HFFc6 (cell line): Measurements from ENCODE around the gene TRPT1. TPM values are rescaled to one million over a fixed set of nuclear protein-coding genes. Genes with fewer than 3 reads are reported as not detected.

Source experiments
- DNase-seq: peaks from one replicate; pipeline ENCODE4 v3.0.0-alpha.2; 2018
- H3K27ac Mint-ChIP-seq: 2 replicates; pipeline ENCODE4 v1.8.0; 2020; ENCODE audit warnings: mild to moderate bottlenecking, mixed read lengths
- H3K27me3 Mint-ChIP-seq: 2 replicates; pipeline ENCODE4 v1.8.0; 2021; ENCODE audit warnings: mild to moderate bottlenecking, moderate library complexity, mixed read lengths; ENCODE audit not compliant: insufficient read depth
- H3K36me3 Mint-ChIP-seq: 2 replicates; pipeline ENCODE4 v1.8.0; 2021; ENCODE audit warnings: low read depth, mixed read lengths
- H3K4me1 Mint-ChIP-seq: 2 replicates; pipeline ENCODE4 v1.8.0; 2020; ENCODE audit warnings: low read depth, mixed read lengths
- H3K4me3 Mint-ChIP-seq: 2 replicates; pipeline ENCODE4 v1.8.0; 2020; ENCODE audit warnings: mild to moderate bottlenecking, moderate library complexity, mixed read lengths
- H3K9me3 Mint-ChIP-seq: 2 replicates; pipeline ENCODE4 v1.8.0; 2020; ENCODE audit warnings: mild to moderate bottlenecking, mixed read lengths
- total RNA-seq, 6 experiments: library from RNA; stranded (reverse); fragmentation: NEBNext Ultra II Directional; extraction: Animal tissue kit (Norgen Biotek cat#: 25700); gene quantifications; 2 replicates in 1 of 6; 3 replicates in 5 of 6; pipeline ENCODE4 v1.2.3, GENCODE V29; 2021
- TF ChIP-seq, protein P1 (sequence below): fragments of 200-600 bp; sonication (generic); IDR thresholded peaks from 2 replicates; pipeline ENCODE4 v1.5.0; 2021; ENCODE audit warnings: antibody characterized with exemption, mild to moderate bottlenecking

Gene TRPT1
- total RNA-seq, 6 experiments from 2014 or later: 32.6 to 41.1 (median 39.7) TPM

DNA sequence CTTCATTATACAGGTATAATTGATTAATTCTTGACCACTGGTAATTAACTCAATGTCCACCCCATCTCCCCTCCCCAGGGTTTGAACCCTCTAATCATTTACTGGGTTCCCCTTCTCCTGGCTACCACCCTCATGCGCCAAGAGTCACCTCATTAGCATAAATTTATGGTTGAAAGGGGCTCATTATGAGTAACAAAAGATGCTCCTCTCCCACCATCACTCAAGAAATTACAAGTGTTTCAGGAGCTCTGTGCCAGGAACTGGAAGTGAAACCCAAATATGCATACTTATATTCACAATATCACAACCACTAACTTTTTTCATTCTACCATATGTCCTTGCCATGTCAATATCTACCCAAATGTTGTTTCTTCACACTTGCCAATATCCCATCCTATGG is 47.8 kb downstream of the TRPT1 start:
- no peak for DNase-seq
- H3K27me3 Mint-ChIP-seq: peaks cover 2% of the 10 kb centered on the region; the same call in 1 of the 2 replicates
- peaks cover 14% of the 10 kb centered on the region for H3K9me3 Mint-ChIP-seq
- TF ChIP-seq, protein P1, sequence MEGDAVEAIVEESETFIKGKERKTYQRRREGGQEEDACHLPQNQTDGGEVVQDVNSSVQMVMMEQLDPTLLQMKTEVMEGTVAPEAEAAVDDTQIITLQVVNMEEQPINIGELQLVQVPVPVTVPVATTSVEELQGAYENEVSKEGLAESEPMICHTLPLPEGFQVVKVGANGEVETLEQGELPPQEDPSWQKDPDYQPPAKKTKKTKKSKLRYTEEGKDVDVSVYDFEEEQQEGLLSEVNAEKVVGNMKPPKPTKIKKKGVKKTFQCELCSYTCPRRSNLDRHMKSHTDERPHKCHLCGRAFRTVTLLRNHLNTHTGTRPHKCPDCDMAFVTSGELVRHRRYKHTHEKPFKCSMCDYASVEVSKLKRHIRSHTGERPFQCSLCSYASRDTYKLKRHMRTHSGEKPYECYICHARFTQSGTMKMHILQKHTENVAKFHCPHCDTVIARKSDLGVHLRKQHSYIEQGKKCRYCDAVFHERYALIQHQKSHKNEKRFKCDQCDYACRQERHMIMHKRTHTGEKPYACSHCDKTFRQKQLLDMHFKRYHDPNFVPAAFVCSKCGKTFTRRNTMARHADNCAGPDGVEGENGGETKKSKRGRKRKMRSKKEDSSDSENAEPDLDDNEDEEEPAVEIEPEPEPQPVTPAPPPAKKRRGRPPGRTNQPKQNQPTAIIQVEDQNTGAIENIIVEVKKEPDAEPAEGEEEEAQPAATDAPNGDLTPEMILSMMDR: no peak
- no peak overlapping the region for H3K27ac Mint-ChIP-seq
- H3K4me1 Mint-ChIP-seq: peaks cover 24% of the 10 kb centered on the region
- H3K36me3 Mint-ChIP-seq: peaks cover 28% of the 10 kb centered on the region
- no peak overlapping the region for H3K4me3 Mint-ChIP-seq

DNA sequence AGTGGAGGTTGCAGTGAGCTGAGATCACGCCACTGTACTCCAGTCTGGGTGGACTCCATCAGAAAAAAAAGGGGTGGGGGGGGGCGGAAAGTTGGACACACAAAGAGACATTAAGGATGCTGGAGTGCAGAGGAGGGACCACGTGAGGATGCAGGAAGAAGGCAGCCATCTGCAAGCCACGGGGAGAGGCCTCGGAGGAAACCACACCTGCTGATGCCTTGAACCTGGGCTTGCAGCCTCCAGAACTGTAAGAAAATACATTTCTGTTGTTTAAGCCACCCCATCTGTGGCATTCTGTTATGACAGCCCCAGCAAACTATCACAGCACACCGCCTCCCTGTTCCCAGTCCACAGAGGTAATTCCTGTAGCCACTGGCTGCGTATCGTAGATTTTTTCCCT is 49.2 kb downstream of the TRPT1 start:
- H3K27me3 Mint-ChIP-seq: peaks cover 2% of the 10 kb centered on the region; the same call in 1 of the 2 replicates
- TF ChIP-seq, protein P1: no peak
- no peak overlapping the region for H3K27ac Mint-ChIP-seq
- H3K9me3 Mint-ChIP-seq: peaks cover 14% of the 10 kb centered on the region
- DNase-seq: no peak
- H3K36me3 Mint-ChIP-seq: peaks cover 28% of the 10 kb centered on the region
- no peak overlapping the region for H3K4me3 Mint-ChIP-seq
- peaks cover 13% of the 10 kb centered on the region for H3K4me1 Mint-ChIP-seq

Other genes starting within 250 kb of the TRPT1 start
- 10 to 100 TPM; 84.4 to 98.2 (median 90.9) TPM for gene OTUB1, start 239.7 kb downstream of the TRPT1 start, total RNA-seq
- under 1 TPM in 5 of 6 experiments, not detected in 1; 0.07 to 0.38 (median 0.30) TPM for gene FLRT1, start 190.3 kb downstream of the TRPT1 start, total RNA-seq
- gene MACROD1, start 60.1 kb downstream of the TRPT1 start, total RNA-seq: 10 to 100 TPM; 11.8 to 17.0 (median 13.1) TPM
- 100 to 1,000 TPM; 203 to 259 (median 210) TPM for gene STIP1, start 40.0 kb downstream of the TRPT1 start, total RNA-seq
- 1 to 10 TPM; 1.2 to 2.8 (median 1.7) TPM for gene FERMT3, start 19.5 kb downstream of the TRPT1 start, total RNA-seq
- 10 to 100 TPM; 46.6 to 57.7 (median 53.7) TPM for gene NUDT22, start 88 bp upstream of the TRPT1 start, total RNA-seq
- gene DNAJC4, start 4.4 kb upstream of the TRPT1 start, total RNA-seq: 10 to 100 TPM; 21.7 to 29.5 (median 23.2) TPM
- 10 to 100 TPM; 65.1 to 80.6 (median 71.2) TPM for gene VEGFB, start 8.4 kb upstream of the TRPT1 start, total RNA-seq
- 10 to 100 TPM; 54.1 to 95.6 (median 73.1) TPM for gene FKBP2, start 14.9 kb upstream of the TRPT1 start, total RNA-seq
- gene PPP1R14B, start 20.8 kb upstream of the TRPT1 start, total RNA-seq: 100 to 1,000 TPM; 386 to 478 (median 429) TPM
- 10 to 100 TPM; 48.1 to 58.0 (median 51.8) TPM for gene PLCB3, start 25.3 kb upstream of the TRPT1 start, total RNA-seq
- 10 to 100 TPM; 65.9 to 75.0 (median 68.8) TPM for gene BAD, start 58.5 kb upstream of the TRPT1 start, total RNA-seq
- gene GPR137, start 59.7 kb upstream of the TRPT1 start, total RNA-seq: 10 to 100 TPM; 27.9 to 42.1 (median 34.7) TPM
- under 1 TPM in 1 of 6 experiments, not detected in 5; 0.14 TPM for gene KCNK4, start 65.1 kb upstream of the TRPT1 start, total RNA-seq
- under 1 TPM in 1 of 6 experiments, not detected in 5; 0.31 TPM for gene CATSPERZ, start 74.2 kb upstream of the TRPT1 start, total RNA-seq
- gene ESRRA, start 79.3 kb upstream of the TRPT1 start, total RNA-seq: 10 to 100 TPM; 18.9 to 25.0 (median 21.7) TPM
- gene TRMT112, start 91.4 kb upstream of the TRPT1 start, total RNA-seq: 100 to 1,000 TPM; 246 to 269 (median 261) TPM
- gene PRDX5, start 91.9 kb upstream of the TRPT1 start, total RNA-seq: 100 to 1,000 TPM; 161 to 207 (median 186) TPM
- gene CCDC88B, start 114.0 kb upstream of the TRPT1 start, total RNA-seq: 1 to 10 TPM in 4 of 6 experiments, under 1 TPM in 2; 0.45 to 1.9 (median 1.7) TPM
- gene RPS6KA4, start 133.0 kb upstream of the TRPT1 start, total RNA-seq: 10 to 100 TPM; 42.9 to 63.4 (median 56.6) TPM